C4-2B (cell line): ENCODE measurements around the gene CYP21A2.

Experiments used
- ZFX ChIP-seq: fragments of 450-650 bp; IDR thresholded peaks from 2 replicates; pipeline ENCODE4 v1.6.1; 2017
- TF ChIP-seq, protein P1 (sequence below): fragments of 450-650 bp; conservative IDR thresholded peaks from 2 replicates; pipeline ENCODE4 v1.5.1; 2017; ENCODE audit warnings: mild to moderate bottlenecking

DNA sequence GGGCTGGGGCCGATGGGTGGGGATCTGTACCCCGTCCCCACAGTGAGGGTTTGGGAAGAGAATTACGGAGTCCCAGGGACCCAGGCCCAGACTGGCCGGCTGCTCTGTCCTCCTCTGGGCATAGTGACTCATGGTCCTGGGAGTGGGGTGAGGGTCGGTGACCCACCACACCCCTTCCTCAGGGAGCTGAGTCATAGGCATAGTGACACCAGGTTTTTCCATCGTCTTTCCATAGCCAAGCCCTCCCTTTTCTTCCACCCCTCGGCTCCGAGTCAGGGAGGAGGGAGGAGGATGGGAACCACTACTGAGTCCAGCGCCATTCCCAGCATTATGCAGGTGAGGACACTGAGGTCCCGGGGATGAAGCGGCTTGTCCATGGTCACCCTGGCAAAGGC is 8.9 kb downstream of the CYP21A2 start:
- TF ChIP-seq, protein P1, sequence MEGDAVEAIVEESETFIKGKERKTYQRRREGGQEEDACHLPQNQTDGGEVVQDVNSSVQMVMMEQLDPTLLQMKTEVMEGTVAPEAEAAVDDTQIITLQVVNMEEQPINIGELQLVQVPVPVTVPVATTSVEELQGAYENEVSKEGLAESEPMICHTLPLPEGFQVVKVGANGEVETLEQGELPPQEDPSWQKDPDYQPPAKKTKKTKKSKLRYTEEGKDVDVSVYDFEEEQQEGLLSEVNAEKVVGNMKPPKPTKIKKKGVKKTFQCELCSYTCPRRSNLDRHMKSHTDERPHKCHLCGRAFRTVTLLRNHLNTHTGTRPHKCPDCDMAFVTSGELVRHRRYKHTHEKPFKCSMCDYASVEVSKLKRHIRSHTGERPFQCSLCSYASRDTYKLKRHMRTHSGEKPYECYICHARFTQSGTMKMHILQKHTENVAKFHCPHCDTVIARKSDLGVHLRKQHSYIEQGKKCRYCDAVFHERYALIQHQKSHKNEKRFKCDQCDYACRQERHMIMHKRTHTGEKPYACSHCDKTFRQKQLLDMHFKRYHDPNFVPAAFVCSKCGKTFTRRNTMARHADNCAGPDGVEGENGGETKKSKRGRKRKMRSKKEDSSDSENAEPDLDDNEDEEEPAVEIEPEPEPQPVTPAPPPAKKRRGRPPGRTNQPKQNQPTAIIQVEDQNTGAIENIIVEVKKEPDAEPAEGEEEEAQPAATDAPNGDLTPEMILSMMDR, result no peak
- no peak for TF ChIP-seq ZFX
